Measurements from ENCODE around the gene SLC66A2.

Gene SLC66A2

GRCh38 chr18:79958981-79959380 lies 7.5 kb upstream of the SLC66A2 start:
- Histone ChIP-seq H3K27ac (ENCODE audit: low read depth, low read length, poor library complexity, severe bottlenecking) (no peak overlapping the region), H3K9me3 (ENCODE audit: low read length) (no peaks in the 10 kb centered on the region), H3K9me2 (ENCODE audit: low read depth, low read length) (no peaks in the 10 kb centered on the region), H3K4me1 (ENCODE audit: insufficient read depth, low read length, severe bottlenecking) (peaks cover 48% of the 10 kb centered on the region), H3K36me3 (ENCODE audit: insufficient read depth, low read length) (no peaks in the 10 kb centered on the region), H3K27me3 (ENCODE audit: insufficient read depth, low read length) (no peaks in the 10 kb centered on the region), H3F3A (ENCODE audit: insufficient read depth, low read length) (no peaks in the 10 kb centered on the region), H3K4me2 (ENCODE audit: low read length) (no peak overlapping the region), H3K4me3 (ENCODE audit: low read depth, low read length, poor library complexity, severe bottlenecking) (no peak overlapping the region), H2AFZ (ENCODE audit: low read length) (no peak overlapping the region), H4K20me1 (ENCODE audit: insufficient read depth, low read length) (no peaks in the 10 kb centered on the region), H3K9ac (ENCODE audit: low read length) (no peak overlapping the region), H3K79me2 (ENCODE audit: insufficient read depth, low read length) (no peaks in the 10 kb centered on the region)
- TF ChIP-seq CTCF (IDR thresholded peaks at IDR 0.05; ENCODE audit: low read length): no peak
- no peak for TF ChIP-seq EZH2 (IDR thresholded peaks at IDR 0.05; ENCODE audit: borderline replicate concordance, low read length)

DNA sequence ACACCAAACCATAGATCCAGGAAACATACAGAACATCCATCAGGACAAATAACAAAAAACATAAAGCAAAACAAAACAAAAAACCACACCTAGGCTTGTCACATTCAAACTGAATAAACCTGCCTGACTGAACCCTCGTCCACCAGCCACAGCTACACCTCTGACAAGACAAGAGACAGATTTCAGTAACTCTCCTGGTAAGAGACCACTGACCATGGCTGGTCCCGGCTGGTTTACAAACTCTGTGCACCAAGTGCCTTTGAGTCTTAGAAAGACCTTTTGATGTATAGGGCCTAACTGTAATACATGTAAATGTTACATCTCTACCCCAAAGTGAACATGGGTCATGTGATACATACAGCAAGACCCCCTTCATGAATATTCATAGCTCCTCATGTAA lies 4.8 kb upstream of the SLC66A2 start:
- Histone ChIP-seq H3K9me2 (ENCODE audit: low read depth, low read length) (no peaks in the 10 kb centered on the region), H3K4me1 (ENCODE audit: insufficient read depth, low read length, severe bottlenecking) (peaks cover 32% of the 10 kb centered on the region), H3K27ac (ENCODE audit: low read depth, low read length, poor library complexity, severe bottlenecking) (no peak overlapping the region), H3K27me3 (ENCODE audit: insufficient read depth, low read length) (no peaks in the 10 kb centered on the region), H3F3A (ENCODE audit: insufficient read depth, low read length) (no peaks in the 10 kb centered on the region), H2AFZ (ENCODE audit: low read length) (no peak overlapping the region), H3K9ac (ENCODE audit: low read length) (no peak overlapping the region), H3K9me3 (ENCODE audit: low read length) (no peaks in the 10 kb centered on the region), H3K79me2 (ENCODE audit: insufficient read depth, low read length) (no peaks in the 10 kb centered on the region), H3K4me3 (ENCODE audit: low read depth, low read length, poor library complexity, severe bottlenecking) (no peak overlapping the region), H3K36me3 (ENCODE audit: insufficient read depth, low read length) (no peaks in the 10 kb centered on the region), H3K4me2 (ENCODE audit: low read length) (no peak overlapping the region), H4K20me1 (ENCODE audit: insufficient read depth, low read length) (no peaks in the 10 kb centered on the region)
- no peak for TF ChIP-seq EZH2 (IDR thresholded peaks at IDR 0.05; ENCODE audit: borderline replicate concordance, low read length)
- no peak for TF ChIP-seq CTCF (IDR thresholded peaks at IDR 0.05; ENCODE audit: low read length)

DNA sequence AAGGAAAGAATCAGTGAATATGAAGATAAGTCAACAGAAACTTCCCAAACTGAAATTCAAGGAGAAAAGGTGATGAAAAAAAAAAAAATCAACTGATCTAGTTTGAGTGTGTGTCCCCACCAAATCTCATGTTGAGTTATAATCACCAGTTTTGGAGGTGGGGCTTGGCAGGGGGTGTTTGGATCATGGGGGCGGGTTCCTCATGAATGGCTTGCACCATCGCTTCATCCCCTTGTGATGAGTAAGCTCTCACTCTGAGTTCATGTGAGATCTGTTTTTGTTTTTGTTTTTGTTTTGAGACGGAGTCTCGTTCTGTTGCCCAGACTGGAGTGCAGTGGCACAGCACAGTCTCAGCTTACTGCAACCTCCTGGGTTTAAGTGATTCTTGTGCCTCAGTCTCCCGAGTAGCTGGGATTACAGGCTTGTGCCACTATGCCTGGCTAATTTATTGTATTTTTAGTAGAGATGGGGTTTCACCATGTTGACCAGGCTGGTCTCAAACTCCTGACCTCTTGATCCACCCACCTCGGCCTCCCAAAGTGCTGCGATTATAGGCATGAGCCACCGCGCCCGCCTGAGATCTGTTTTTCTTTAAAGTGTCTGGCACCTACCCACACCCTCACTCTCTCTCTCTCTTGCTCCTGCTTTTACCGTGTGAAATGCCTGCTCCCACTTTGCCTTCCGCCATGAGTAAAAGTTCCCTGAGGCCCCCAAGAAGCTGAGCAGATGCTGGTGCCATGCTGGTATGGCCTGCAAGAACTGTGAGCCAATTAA lies 4.0 kb upstream of the SLC66A2 start:
- Histone ChIP-seq H3K9me2 (ENCODE audit: low read depth, low read length) (no peaks in the 10 kb centered on the region), H3K36me3 (ENCODE audit: insufficient read depth, low read length) (no peaks in the 10 kb centered on the region), H2AFZ (ENCODE audit: low read length) (no peak overlapping the region), H3K9me3 (ENCODE audit: low read length) (no peaks in the 10 kb centered on the region), H3K27me3 (ENCODE audit: insufficient read depth, low read length) (no peaks in the 10 kb centered on the region), H3K4me1 (ENCODE audit: insufficient read depth, low read length, severe bottlenecking) (peaks cover 27% of the 10 kb centered on the region), H3K79me2 (ENCODE audit: insufficient read depth, low read length) (no peaks in the 10 kb centered on the region), H4K20me1 (ENCODE audit: insufficient read depth, low read length) (no peaks in the 10 kb centered on the region), H3K4me2 (ENCODE audit: low read length) (no peak overlapping the region), H3K4me3 (ENCODE audit: low read depth, low read length, poor library complexity, severe bottlenecking) (no peak overlapping the region), H3F3A (ENCODE audit: insufficient read depth, low read length) (no peaks in the 10 kb centered on the region), H3K9ac (ENCODE audit: low read length) (no peak overlapping the region), H3K27ac (ENCODE audit: low read depth, low read length, poor library complexity, severe bottlenecking) (no peak overlapping the region)
- no peak for TF ChIP-seq EZH2 (IDR thresholded peaks at IDR 0.05; ENCODE audit: borderline replicate concordance, low read length)
- TF ChIP-seq CTCF (IDR thresholded peaks at IDR 0.05; ENCODE audit: low read length): no peak
